SKM-1 (cell line): ENCODE measurements around the gene NBAS.
"Not testable (repeated sequence)": the region's sequence is repeated elsewhere in the genome, so short reads cannot be mapped to it uniquely, and the experiment has no call there.

Source experiments
- DNase-seq: peaks from one replicate; lab custom pipeline; 2025; ENCODE audit not compliant: unreplicated experiment; lab: John Stamatoyannopoulos, UW

NBAS gene

GRCh38 chr2:15321481-15321880 lies 239.7 kb downstream of the NBAS start:
- DNase-seq = not testable (repeated sequence)

- DNase-seq = no peak
Observed at GRCh38 chr2:15316370-15316814, 244.7 kb downstream of the NBAS start.

- DNase-seq = no peak
Observed at GRCh38 chr2:15315411-15315810, 245.7 kb downstream of the NBAS start.

- no peak for DNase-seq
Observed at GRCh38 chr2:15313657-15314056, 247.5 kb downstream of the NBAS start.

- DNase-seq = no peak
Observed at GRCh38 chr2:15311926-15312325, 249.2 kb downstream of the NBAS start.

GRCh38 chr2:15311201-15311907 lies 249.8 kb downstream of the NBAS start:
- no peak for DNase-seq

- no peak for DNase-seq
Observed at GRCh38 chr2:15307526-15307925, 253.6 kb downstream of the NBAS start.

GRCh38 chr2:15306706-15307105 lies 254.4 kb downstream of the NBAS start:
- no peak for DNase-seq

GRCh38 chr2:15303874-15304273 lies 257.3 kb downstream of the NBAS start:
- no peak for DNase-seq

GRCh38 chr2:15302154-15302553 lies 259.0 kb downstream of the NBAS start:
- no peak for DNase-seq

GRCh38 chr2:15300624-15301573 lies 260.2 kb downstream of the NBAS start:
- DNase-seq = no peak

- no peak for DNase-seq
Observed at GRCh38 chr2:15299904-15300520, 261.1 kb downstream of the NBAS start.

GRCh38 chr2:15298770-15299169 lies 262.4 kb downstream of the NBAS start:
- DNase-seq = no peak

- no peak for DNase-seq
Observed at GRCh38 chr2:15293262-15293937, 267.7 kb downstream of the NBAS start.

GRCh38 chr2:15287447-15288184 lies 273.5 kb downstream of the NBAS start:
- DNase-seq = no peak

- no peak for DNase-seq
Observed at GRCh38 chr2:15284614-15285013, 276.5 kb downstream of the NBAS start.

- DNase-seq = no peak
Observed at GRCh38 chr2:15281681-15282080, 279.5 kb downstream of the NBAS start.

GRCh38 chr2:15279201-15279876 lies 281.8 kb downstream of the NBAS start:
- no peak for DNase-seq

- no peak for DNase-seq
Observed at GRCh38 chr2:15278296-15278695, 282.8 kb downstream of the NBAS start.

- DNase-seq = no peak
Observed at GRCh38 chr2:15275346-15275745, 285.8 kb downstream of the NBAS start.
